Measurements from ENCODE around the gene ACAP1. TPM values are rescaled to one million over a fixed set of nuclear protein-coding genes. Genes with fewer than 3 reads are reported as not detected.
A peak's percentile ranks its signal among the peaks of the same experiment; 100 is the strongest.

The ACAP1 gene
- total RNA-seq, 4 donors from 2014 or later = 0.70 to 12.4 (median 4.5) TPM

GRCh38 chr17:7370853-7371252 is 34.5 kb downstream of the ACAP1 start:
- Histone ChIP-seq H3K9me3 (no peaks in the 10 kb centered on the region), H3K4me3 (no peak overlapping the region), H3K27ac (no peak overlapping the region), H3K27me3 (no peaks in the 10 kb centered on the region), H3K4me1 (no peaks in the 10 kb centered on the region), H3K36me3 (no peaks in the 10 kb centered on the region)
- DNase-seq (ENCODE audit: low spot score in 2 of 2) = no peak
- 83% methylated on average over 4 of the region's 4 CpGs for whole genome bisulfite sequencing
- TF ChIP-seq EP300 (IDR thresholded peaks at IDR 0.05) (no peak), POLR2AphosphoS5 (IDR thresholded peaks at IDR 0.05) (no peak), POLR2A (IDR thresholded peaks at IDR 0.05) (no peak)
- TF ChIP-seq, protein P1, sequence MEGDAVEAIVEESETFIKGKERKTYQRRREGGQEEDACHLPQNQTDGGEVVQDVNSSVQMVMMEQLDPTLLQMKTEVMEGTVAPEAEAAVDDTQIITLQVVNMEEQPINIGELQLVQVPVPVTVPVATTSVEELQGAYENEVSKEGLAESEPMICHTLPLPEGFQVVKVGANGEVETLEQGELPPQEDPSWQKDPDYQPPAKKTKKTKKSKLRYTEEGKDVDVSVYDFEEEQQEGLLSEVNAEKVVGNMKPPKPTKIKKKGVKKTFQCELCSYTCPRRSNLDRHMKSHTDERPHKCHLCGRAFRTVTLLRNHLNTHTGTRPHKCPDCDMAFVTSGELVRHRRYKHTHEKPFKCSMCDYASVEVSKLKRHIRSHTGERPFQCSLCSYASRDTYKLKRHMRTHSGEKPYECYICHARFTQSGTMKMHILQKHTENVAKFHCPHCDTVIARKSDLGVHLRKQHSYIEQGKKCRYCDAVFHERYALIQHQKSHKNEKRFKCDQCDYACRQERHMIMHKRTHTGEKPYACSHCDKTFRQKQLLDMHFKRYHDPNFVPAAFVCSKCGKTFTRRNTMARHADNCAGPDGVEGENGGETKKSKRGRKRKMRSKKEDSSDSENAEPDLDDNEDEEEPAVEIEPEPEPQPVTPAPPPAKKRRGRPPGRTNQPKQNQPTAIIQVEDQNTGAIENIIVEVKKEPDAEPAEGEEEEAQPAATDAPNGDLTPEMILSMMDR (IDR thresholded peaks at IDR 0.05) = no peak

DNA sequence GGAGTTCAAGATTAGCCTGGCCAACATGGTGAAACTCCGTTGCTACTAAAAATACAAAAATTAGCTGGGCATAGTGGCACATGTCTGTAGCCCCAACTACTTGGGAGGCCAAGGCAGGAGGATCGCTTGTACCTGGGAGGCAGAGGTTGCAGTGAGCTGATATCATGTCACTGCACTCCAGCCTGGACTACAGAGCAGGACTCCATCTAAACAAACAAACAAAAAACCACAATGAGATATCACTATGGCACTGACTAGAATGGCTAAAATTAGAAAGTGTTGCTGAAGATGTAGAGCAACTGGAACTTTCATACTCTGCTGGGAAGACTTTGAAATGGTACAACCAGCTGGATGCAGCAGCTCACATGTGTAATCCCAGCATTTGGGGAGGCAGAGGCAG is 38.0 kb downstream of the ACAP1 start:
- Histone ChIP-seq H3K4me1 (no peaks in the 10 kb centered on the region), H3K36me3 (no peaks in the 10 kb centered on the region), H3K27ac (no peak overlapping the region), H3K4me3 (no peak overlapping the region), H3K9me3 (no peaks in the 10 kb centered on the region), H3K27me3 (no peaks in the 10 kb centered on the region)
- no peak for DNase-seq (ENCODE audit: low spot score in 2 of 2)
- WGBS = 86% methylated on average over 2 of the region's 2 CpGs
- TF ChIP-seq EP300 (IDR thresholded peaks at IDR 0.05) (no peak), POLR2A (IDR thresholded peaks at IDR 0.05) (no peak), POLR2AphosphoS5 (IDR thresholded peaks at IDR 0.05) (no peak)
- TF ChIP-seq, protein P1 (IDR thresholded peaks at IDR 0.05) = no peak

DNA sequence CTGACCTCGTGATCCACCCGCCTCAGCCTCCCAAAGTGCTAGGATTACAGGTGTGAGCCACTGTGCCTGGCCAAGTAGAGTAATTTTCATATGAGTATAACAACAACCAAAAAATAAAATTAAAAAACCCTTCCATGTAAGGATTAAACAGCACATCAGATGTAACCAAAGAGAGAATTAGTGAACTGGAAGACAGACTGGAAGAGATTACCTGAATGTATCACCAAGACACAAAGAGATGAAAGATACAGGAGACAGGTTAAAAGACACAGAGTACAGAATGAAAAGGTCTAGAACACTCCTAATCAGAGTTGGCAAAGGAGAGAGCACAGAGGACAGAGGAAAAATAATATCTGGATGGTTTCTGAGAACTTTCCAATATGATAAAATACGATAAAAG is 42.8 kb downstream of the ACAP1 start:
- 97% methylated on average over 3 of the region's 3 CpGs for WGBS
- Histone ChIP-seq H3K4me3 (no peak overlapping the region), H3K9me3 (no peaks in the 10 kb centered on the region)

GRCh38 chr17:7380321-7380720 is 44.0 kb downstream of the ACAP1 start:
- peaks cover 16% of the 10 kb centered on the region for H3K36me3 ChIP-seq
- H3K4me1 ChIP-seq = peaks cover 42% of the 10 kb centered on the region
- DNase-seq (ENCODE audit: low spot score in 2 of 2) = peak in 1 of 2 donors; percentile 76
- peak overlapping the region; percentile 78 for H3K27ac ChIP-seq
- peak overlapping the region; percentile 63 for H3K4me3 ChIP-seq
- whole genome bisulfite sequencing = 0% methylated on average over 4 of the region's 7 CpGs
- TF ChIP-seq POLR2A (IDR thresholded peaks at IDR 0.05) (no peak), EP300 (IDR thresholded peaks at IDR 0.05) (no peak), POLR2AphosphoS5 (IDR thresholded peaks at IDR 0.05) (no peak)
- TF ChIP-seq, protein P1 (IDR thresholded peaks at IDR 0.05) = no peak
- H3K27me3 ChIP-seq = no peaks in the 10 kb centered on the region
- no peaks in the 10 kb centered on the region for H3K9me3 ChIP-seq

More for the DNA sequence above, 42.8 kb downstream of the ACAP1 start:
- H3K36me3 ChIP-seq = peaks cover 4% of the 10 kb centered on the region
- no peak overlapping the region for H3K27ac ChIP-seq
- H3K4me1 ChIP-seq = peaks cover 40% of the 10 kb centered on the region
- no peaks in the 10 kb centered on the region for H3K27me3 ChIP-seq
- DNase-seq (ENCODE audit: low spot score in 2 of 2) = no peak
- TF ChIP-seq POLR2AphosphoS5 (IDR thresholded peaks at IDR 0.05) = no peak

DNA sequence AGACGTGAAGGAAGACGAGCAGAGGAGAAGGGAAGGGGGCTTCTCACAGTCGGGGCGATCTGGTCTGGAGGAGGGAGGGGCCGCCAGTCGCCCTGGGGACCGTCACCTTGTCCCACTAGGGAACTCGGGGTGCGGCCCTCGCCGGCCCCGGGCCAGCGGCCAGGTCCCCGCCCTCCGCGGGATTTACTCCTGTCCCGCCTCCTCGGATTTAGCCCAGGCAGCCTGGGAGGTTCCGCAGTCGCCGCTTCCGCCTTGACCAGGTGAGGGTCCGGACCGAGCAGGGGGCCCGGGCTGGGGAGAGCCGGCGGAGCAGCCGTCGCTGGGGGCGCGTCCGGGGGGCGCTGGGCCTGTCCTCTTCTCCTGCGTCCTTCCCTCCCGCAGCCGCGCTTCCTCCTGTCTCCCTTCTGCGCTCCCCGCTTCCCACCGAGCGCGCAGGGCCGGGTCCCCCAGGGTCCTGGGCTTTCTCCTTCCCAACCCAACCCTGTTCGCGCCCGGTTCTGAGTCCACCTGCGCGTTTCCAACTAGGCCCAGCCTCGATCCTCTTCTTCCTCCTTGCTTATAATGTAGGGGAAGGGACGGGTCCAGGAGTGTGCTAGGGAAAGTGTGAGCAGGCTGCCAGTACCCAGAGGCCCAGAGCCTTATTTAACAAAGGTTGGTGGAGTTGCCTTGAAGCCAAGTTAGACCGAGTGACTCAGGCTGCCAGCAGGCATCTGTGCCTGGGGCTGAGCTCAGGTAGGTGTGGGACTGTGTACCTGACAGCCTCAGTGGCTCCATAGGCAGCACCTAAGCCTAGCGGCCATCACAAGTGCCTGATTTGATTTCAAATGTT is 44.7 kb downstream of the ACAP1 start, which contains the start of gene TNK1:
TNK1 (plus strand) TSS at position 235 of the 829 bp plus-strand sequence. CDS start 1,838 bp downstream, outside the sequence.
- H3K27me3 ChIP-seq = no peaks in the 10 kb centered on the region
- H3K36me3 ChIP-seq = peaks cover 17% of the 10 kb centered on the region
- WGBS = 6% methylated on average over 45 of the region's 52 CpGs
- H3K9me3 ChIP-seq = no peaks in the 10 kb centered on the region
- peak within 1 kb of the TSS; percentile 63 for H3K4me3 ChIP-seq
- peaks cover 42% of the 10 kb centered on the region for H3K4me1 ChIP-seq
- peak within 1 kb of the TSS; percentile 78 for H3K27ac ChIP-seq
- DNase-seq (ENCODE audit: low spot score in 2 of 2) = peak in 1 of 2 donors; percentile 78
- TF ChIP-seq POLR2AphosphoS5 (IDR thresholded peaks at IDR 0.05) (no peak), POLR2A (IDR thresholded peaks at IDR 0.05) (no peak)

DNA sequence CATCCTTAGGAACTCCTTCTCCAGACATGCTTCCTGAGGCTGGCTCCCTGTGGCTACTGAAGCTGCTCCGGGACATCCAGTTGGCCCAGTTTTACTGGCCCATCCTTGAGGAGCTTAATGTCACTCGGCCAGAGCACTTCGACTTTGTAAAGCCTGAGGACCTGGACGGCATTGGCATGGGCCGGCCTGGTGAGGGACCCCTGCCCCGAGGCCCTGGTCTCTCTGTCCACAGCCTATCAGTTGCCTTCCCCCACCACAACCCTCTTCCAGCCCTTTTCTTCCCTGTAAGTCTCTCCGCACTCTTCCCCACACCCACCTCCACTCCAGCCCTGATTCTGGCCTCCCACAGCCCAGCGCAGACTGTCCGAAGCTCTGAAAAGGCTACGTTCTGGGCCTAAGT is 46.6 kb downstream of the ACAP1 start:
- no peak for TF ChIP-seq POLR2AphosphoS5 (IDR thresholded peaks at IDR 0.05)
- TF ChIP-seq POLR2A (IDR thresholded peaks at IDR 0.05) = no peak
- TF ChIP-seq EP300 (IDR thresholded peaks at IDR 0.05) = no peak
- TF ChIP-seq, protein P1 (IDR thresholded peaks at IDR 0.05) = no peak
- no peak overlapping the region for H3K4me3 ChIP-seq
- no peaks in the 10 kb centered on the region for H3K9me3 ChIP-seq
- no peak for DNase-seq (ENCODE audit: low spot score in 2 of 2)
- H3K4me1 ChIP-seq = peaks cover 42% of the 10 kb centered on the region
- H3K36me3 ChIP-seq = peaks cover 31% of the 10 kb centered on the region
- no peaks in the 10 kb centered on the region for H3K27me3 ChIP-seq
- 88% methylated on average over 10 of the region's 10 CpGs for WGBS
- no peak overlapping the region for H3K27ac ChIP-seq
